ENCODE results near the gene FGF14.

FGF14 gene

GRCh38 chr13:102187313-102187712, 214.5 kb downstream of the FGF14 start:
- H3K4me3 ChIP-seq (ENCODE audit: low read depth, low read length): no peak overlapping the region
- in situ Hi-C loops (cut with HindIII; ENCODE audit: low sequenced_read_pairs): no loop called here
- no peak for TF ChIP-seq CTCF (IDR thresholded peaks at IDR 0.05; ENCODE audit: low read depth, low read length, missing control alignments)
- no peak for DNase-seq (ENCODE audit: low read depth)

GRCh38 chr13:102185375-102185984, 216.4 kb downstream of the FGF14 start:
- in situ Hi-C loops (cut with HindIII; ENCODE audit: low sequenced_read_pairs): no loop called here
- no peak for TF ChIP-seq CTCF (IDR thresholded peaks at IDR 0.05; ENCODE audit: low read depth, low read length, missing control alignments)
- H3K4me3 ChIP-seq (ENCODE audit: low read depth, low read length): no peak overlapping the region
- no peak for DNase-seq (ENCODE audit: low read depth)

- DNase-seq (ENCODE audit: low read depth): no peak
- no peak overlapping the region for H3K4me3 ChIP-seq (ENCODE audit: low read depth, low read length)
- no peak for TF ChIP-seq CTCF (IDR thresholded peaks at IDR 0.05; ENCODE audit: low read depth, low read length, missing control alignments)
- in situ Hi-C loops (cut with HindIII; ENCODE audit: low sequenced_read_pairs): no loop called here
Measured at GRCh38 chr13:102183509-102184182, 218.2 kb downstream of the FGF14 start.

GRCh38 chr13:102182170-102182569, 219.7 kb downstream of the FGF14 start:
- in situ Hi-C loops (cut with HindIII; ENCODE audit: low sequenced_read_pairs): no loop called here
- TF ChIP-seq CTCF (IDR thresholded peaks at IDR 0.05; ENCODE audit: low read depth, low read length, missing control alignments): no peak
- no peak overlapping the region for H3K4me3 ChIP-seq (ENCODE audit: low read depth, low read length)
- DNase-seq (ENCODE audit: low read depth): no peak

GRCh38 chr13:102177431-102177830, 224.4 kb downstream of the FGF14 start:
- no peak for TF ChIP-seq CTCF (IDR thresholded peaks at IDR 0.05; ENCODE audit: low read depth, low read length, missing control alignments)
- H3K4me3 ChIP-seq (ENCODE audit: low read depth, low read length): no peak overlapping the region
- in situ Hi-C loops (cut with HindIII; ENCODE audit: low sequenced_read_pairs): no loop called here
- no peak for DNase-seq (ENCODE audit: low read depth)

GRCh38 chr13:102176846-102177245, 225.0 kb downstream of the FGF14 start:
- in situ Hi-C loops (cut with HindIII; ENCODE audit: low sequenced_read_pairs): no loop called here
- no peak for TF ChIP-seq CTCF (IDR thresholded peaks at IDR 0.05; ENCODE audit: low read depth, low read length, missing control alignments)
- no peak overlapping the region for H3K4me3 ChIP-seq (ENCODE audit: low read depth, low read length)
- no peak for DNase-seq (ENCODE audit: low read depth)

Data from astrocyte of the cerebellum (primary cell).